HCT116 (cell line): ENCODE measurements around the gene MYH10. TPM values are rescaled to one million over a fixed set of nuclear protein-coding genes. Genes with fewer than 3 reads are reported as not detected.

Source experiments
- ATAC-seq: fragments of 200-7000 bp; cut with Tn5 transposase; 2 replicates; pipeline ENCODE4 v1.9.1; 2020; ENCODE audit warnings: mild to moderate bottlenecking, moderate library complexity
- BruUV-seq: library from RNA; stranded (reverse); fragments of 400-500 nt; replicated peaks from 2 replicates; lab custom pipeline; 2021; lab: Mats Ljungman, UMichigan
- CTCF ChIA-PET: fragments of 300-600 bp; sonication (Branson Sonifier 250); formaldehyde crosslinking; loops from one replicate; lab custom pipeline; 2021; ENCODE audit warnings: antibody characterized with exemption; lab: Charles Lee
- POLR2A ChIA-PET: fragments of 300-600, 350-600 bp; sonication (Branson Sonifier 250); formaldehyde crosslinking; loops from one replicate; lab custom pipeline; 2021; ENCODE audit warnings: antibody characterized with exemption; lab: Charles Lee
- RAD21 ChIA-PET, 2 experiments: fragments of 300-600 bp; sonication (Branson Sonifier 250); formaldehyde crosslinking; loops; one replicate each; lab custom pipeline; 2023; ENCODE audit warnings: low total read pairs in 2 of 2; ENCODE audit not compliant: uncharacterized antibody in 2 of 2, unreplicated experiment in 2 of 2, low non-redundant PET in 1 of 2; lab: Charles Lee
- DNase-seq: peaks from one replicate; pipeline ENCODE4 v3.0.0-alpha.2; 2010; ENCODE audit warnings: low read depth, low spot score
- H2AFZ ChIP-seq: fragments of 200-600 bp; shearing (Covaris generic), sonication (generic); 2 replicates; pipeline ENCODE4 v1.6.1; 2017; ENCODE audit warnings: low read depth, mixed run types, mixed read lengths, antibody characterized with exemption, low read length; ENCODE audit not compliant: poor library complexity, severe bottlenecking
- H3K27ac ChIP-seq: 2 replicates; pipeline ENCODE4 v1.5.1; 2012; ENCODE audit warnings: low read depth, low read length
- H3K27me3 ChIP-seq: fragments of 200-600 bp; sonication (generic); 2 replicates; pipeline ENCODE4 v1.6.1; 2016; ENCODE audit warnings: mixed run types, low read length, mixed read lengths; ENCODE audit not compliant: insufficient read depth
- H3K36me3 ChIP-seq, 2 experiments: fragments of 200-500 bp in 1 of 2; fragments of 200-600 bp in 1 of 2; sonication (Bioruptor generic) in 1 of 2; sonication (generic) in 1 of 2; 2 replicates each; pipeline versions ENCODE4 v1.5.1 to v1.6.1; 2014 to 2016; ENCODE audit warnings: low read length in 2 of 2, inconsistent platforms in 1 of 2, mixed read lengths in 1 of 2, mixed run types in 1 of 2; ENCODE audit not compliant: insufficient read depth in 2 of 2, control insufficient read depth in 1 of 2
- H3K4me1 ChIP-seq, 2 experiments: fragments of 200-600 bp in 1 of 2; sonication (generic) in 1 of 2; 2 replicates each; pipeline versions ENCODE4 v1.5.1 to v1.6.1; 2012 to 2017; ENCODE audit warnings: low read length in 2 of 2, inconsistent platforms in 1 of 2, mild to moderate bottlenecking in 1 of 2, mixed read lengths in 1 of 2, mixed run types in 1 of 2, moderate library complexity in 1 of 2; ENCODE audit not compliant: insufficient read depth in 2 of 2, control insufficient read depth in 1 of 2
- H3K4me2 ChIP-seq: fragments of 200-600 bp; sonication (generic); 2 replicates; pipeline ENCODE4 v1.6.1; 2017; ENCODE audit warnings: mixed run types, low read length, mixed read lengths
- H3K4me3 ChIP-seq, 2 experiments: fragments of 200-600 bp in 1 of 2; sonication (generic) in 1 of 2; replicated peaks in 1 of 2; 2 replicates each; pipeline ENCODE4 v1.5.1; 2011 to 2016; ENCODE audit warnings: low read length in 2 of 2, control low read depth in 1 of 2, low read depth in 1 of 2, mild to moderate bottlenecking in 1 of 2, mixed read lengths in 1 of 2, mixed run types in 1 of 2
- H3K79me2 ChIP-seq: fragments of 200-600 bp; sonication (generic); 2 replicates; pipeline ENCODE4 v1.6.1; 2017; ENCODE audit warnings: mild to moderate bottlenecking, mixed run types, low read length, moderate library complexity, mixed read lengths; ENCODE audit not compliant: insufficient read depth
- H3K9ac ChIP-seq: fragments of 200-600 bp; sonication (generic); 2 replicates; pipeline ENCODE4 v1.6.1; 2016; ENCODE audit warnings: low read length, mixed read lengths
- H3K9me2 ChIP-seq: fragments of 200-600 bp; sonication (generic), shearing (Covaris generic); 2 replicates; pipeline ENCODE4 v1.6.1; 2017; ENCODE audit warnings: mixed run types, mild to moderate bottlenecking, moderate library complexity; ENCODE audit not compliant: insufficient read depth
- H3K9me3 ChIP-seq, 2 experiments: fragments of 200-500 bp in 1 of 2; fragments of 200-600 bp in 1 of 2; sonication (Bioruptor generic) in 1 of 2; sonication (generic) in 1 of 2; 2 replicates each; pipeline ENCODE4 v1.6.1; 2014 to 2017; ENCODE audit warnings: low read length in 2 of 2, mixed read lengths in 2 of 2, inconsistent platforms in 1 of 2, low read depth in 1 of 2, mild to moderate bottlenecking in 1 of 2, mixed run types in 1 of 2, moderate library complexity in 1 of 2; ENCODE audit not compliant: control insufficient read depth in 1 of 2, insufficient read depth in 1 of 2
- H4K20me1 ChIP-seq: fragments of 200-600 bp; sonication (generic), shearing (Covaris generic); 2 replicates; pipeline ENCODE4 v1.6.1; 2017; ENCODE audit warnings: mixed run types, mild to moderate bottlenecking, moderate library complexity; ENCODE audit not compliant: insufficient read depth
- ATF3 ChIP-seq: IDR thresholded peaks from 2 replicates; pipeline ENCODE4 v1.6.1; 2012
- CBX3 ChIP-seq: IDR thresholded peaks from 2 replicates; pipeline ENCODE4 v1.6.1; 2012; ENCODE audit warnings: low read depth
- CEBPB ChIP-seq: IDR thresholded peaks from 2 replicates; pipeline ENCODE4 v1.6.1; 2012; ENCODE audit warnings: low read depth
- CTCF ChIP-seq, 3 experiments: fragments of 200-600 bp in 1 of 3; sonication (generic) in 1 of 3; IDR thresholded peaks in 2 of 3; conservative IDR thresholded peaks in 1 of 3; 2 replicates each; pipeline ENCODE4 v1.5.1; 2012 to 2017; ENCODE audit warnings: low read depth in 2 of 3, low read length in 2 of 3, antibody characterized with exemption in 1 of 3, borderline replicate concordance in 1 of 3, control low read depth in 1 of 3, mild to moderate bottlenecking in 1 of 3, mixed read lengths in 1 of 3, mixed run types in 1 of 3, moderate library complexity in 1 of 3; ENCODE audit not compliant: insufficient read depth in 1 of 3
- EGR1 ChIP-seq: IDR thresholded peaks from 2 replicates; pipeline ENCODE4 v1.6.1; 2012; ENCODE audit warnings: low read depth
- ELF1 ChIP-seq: IDR thresholded peaks from 2 replicates; pipeline ENCODE4 v1.6.1; 2012; ENCODE audit warnings: low read depth, borderline replicate concordance
- JUND ChIP-seq: IDR thresholded peaks from 2 replicates; pipeline ENCODE4 v1.6.1; 2012
- MAX ChIP-seq: IDR thresholded peaks from 2 replicates; pipeline ENCODE4 v1.6.1; 2012
- POLR2AphosphoS5 ChIP-seq: IDR thresholded peaks from 2 replicates; pipeline ENCODE4 v1.6.1; 2011; ENCODE audit warnings: mild to moderate bottlenecking, low read depth, low read length, moderate library complexity
- RAD21 ChIP-seq: IDR thresholded peaks from 2 replicates; pipeline ENCODE4 v1.6.1; 2012; ENCODE audit warnings: low read depth, mild to moderate bottlenecking
- REST ChIP-seq: IDR thresholded peaks from 2 replicates; pipeline ENCODE4 v1.6.1; 2012; ENCODE audit warnings: low read depth
- SP1 ChIP-seq: IDR thresholded peaks from 2 replicates; pipeline ENCODE4 v1.6.1; 2012; ENCODE audit warnings: low read depth
- SRF ChIP-seq: IDR thresholded peaks from 2 replicates; pipeline ENCODE4 v1.6.1; 2012; ENCODE audit warnings: low read depth
- TCF7L2 ChIP-seq: IDR thresholded peaks from 2 replicates; pipeline ENCODE4 v1.7.0; 2011; ENCODE audit warnings: borderline replicate concordance, inconsistent platforms; ENCODE audit not compliant: insufficient read depth, insufficient read length; ENCODE audit errors: extremely low read depth
- YY1 ChIP-seq: IDR thresholded peaks from 2 replicates; pipeline ENCODE4 v1.6.1; 2011; ENCODE audit warnings: low read length, low read depth, moderate library complexity, mild to moderate bottlenecking; ENCODE audit not compliant: insufficient replicate concordance; ENCODE audit errors: extremely low read depth
- ZFX ChIP-seq: fragments of 450-650 bp; IDR thresholded peaks from 2 replicates; pipeline ENCODE4 v1.6.1; 2017
- intact Hi-C: fragments of 100-400 bp; cut with micrococcal nuclease; formaldehyde crosslinking; loops from 2 replicates; pipeline ENCODE4 v1.10.0; 2022
- total RNA-seq: library from RNA; stranded (reverse); gene quantifications from one replicate; pipeline ENCODE4 v1.2.1, GENCODE V29; 2021; ENCODE audit not compliant: unreplicated experiment

Gene MYH10
- total RNA-seq, 1 experiment from 2014 or later: 39.2 TPM

- ATAC-seq: no peak
- H3K9ac ChIP-seq: no peak overlapping the region
- H3K27ac ChIP-seq: no peak overlapping the region
- ChIA-PET RAD21 (no interaction called here), CTCF (no interaction called here)
- no peak overlapping the region for H3K4me3 ChIP-seq
- H3K4me2 ChIP-seq: no peak overlapping the region
- peaks cover 8 to 10% of the 10 kb centered on the region in 2 experiments; a peak in 3 of 4 replicates for H3K36me3 ChIP-seq
- no peaks in the 10 kb centered on the region for H3K79me2 ChIP-seq
- TF ChIP-seq CEBPB (no peak), CTCF (IDR thresholded peaks at IDR 0.05 in 2 of 3, conservative IDR thresholded peaks at IDR 0.05 in 1 of 3; ENCODE audit: borderline replicate concordance in 1 of 3, insufficient read depth in 1 of 3, low read depth in 2 of 3, low read length in 2 of 3) (no peak), JUND (no peak), CBX3 (no peak), REST (no peak), EGR1 (no peak), YY1 (no peak), TCF7L2 (no peak), ATF3 (no peak), ZFX (no peak), ELF1 (no peak), SP1 (no peak), POLR2AphosphoS5 (no peak), RAD21 (no peak), MAX (no peak), SRF (no peak)
- TF ChIP-seq, all 23 proteins: peak for 0
- no peaks in the 10 kb centered on the region for H3K9me2 ChIP-seq
- no peaks in the 10 kb centered on the region for H3K9me3 ChIP-seq
- DNase-seq: no peak
- no peaks in the 10 kb centered on the region for H3K27me3 ChIP-seq
- no TSS peak for BruUV-seq
- POLR2A ChIA-PET: no interaction called here
- intact Hi-C loops: no loop called here
- H3K4me1 ChIP-seq: no peaks in the 10 kb centered on the region
- H4K20me1 ChIP-seq: no peaks in the 10 kb centered on the region
- H2AFZ ChIP-seq: no peak overlapping the region
Measured at GRCh38 chr17:8499171-8499570, 131.4 kb downstream of the MYH10 start.
